NCI-H1930 (cell line): ENCODE measurements around the gene TMEM232.

Experiments used
- DNase-seq, 2 experiments: peaks; one replicate each; lab custom pipeline; 2025; lab: John Stamatoyannopoulos, UW

TMEM232 gene

GRCh38 chr5:110517396-110517795, 209.1 kb downstream of the TMEM232 start:
- DNase-seq = no peak

GRCh38 chr5:110514030-110514429, 212.4 kb downstream of the TMEM232 start:
- DNase-seq = no peak

- no peak for DNase-seq
Observed at GRCh38 chr5:110512266-110512665, 214.2 kb downstream of the TMEM232 start.

- DNase-seq = no peak
Observed at GRCh38 chr5:110510146-110510545, 216.3 kb downstream of the TMEM232 start.

- no peak for DNase-seq
Observed at GRCh38 chr5:110507972-110508371, 218.5 kb downstream of the TMEM232 start.

GRCh38 chr5:110506378-110506777, 220.1 kb downstream of the TMEM232 start:
- no peak for DNase-seq

GRCh38 chr5:110496276-110496675, 230.2 kb downstream of the TMEM232 start:
- DNase-seq = no peak

GRCh38 chr5:110492446-110492845, 234.0 kb downstream of the TMEM232 start:
- DNase-seq = no peak

- no peak for DNase-seq
Observed at GRCh38 chr5:110478895-110479294, 247.6 kb downstream of the TMEM232 start.

GRCh38 chr5:110477911-110478310, 248.6 kb downstream of the TMEM232 start:
- no peak for DNase-seq

GRCh38 chr5:110476164-110476563, 250.3 kb downstream of the TMEM232 start:
- DNase-seq = no peak

GRCh38 chr5:110475529-110475928, 250.9 kb downstream of the TMEM232 start:
- no peak for DNase-seq

GRCh38 chr5:110469486-110469885, 257.0 kb downstream of the TMEM232 start:
- DNase-seq = no peak

- DNase-seq = no peak
Observed at GRCh38 chr5:110463106-110463505, 263.4 kb downstream of the TMEM232 start.

GRCh38 chr5:110460837-110461236, 265.6 kb downstream of the TMEM232 start:
- DNase-seq = no peak

- no peak for DNase-seq
Observed at GRCh38 chr5:110458313-110458712, 268.2 kb downstream of the TMEM232 start.

GRCh38 chr5:110442856-110443255, 283.6 kb downstream of the TMEM232 start:
- DNase-seq = no peak

GRCh38 chr5:110441035-110441434, 285.4 kb downstream of the TMEM232 start:
- DNase-seq = no peak

GRCh38 chr5:110440058-110440457, 286.4 kb downstream of the TMEM232 start:
- DNase-seq = no peak

GRCh38 chr5:110439296-110439695, 287.2 kb downstream of the TMEM232 start:
- no peak for DNase-seq

GRCh38 chr5:110435207-110435606, 291.3 kb downstream of the TMEM232 start:
- DNase-seq = no peak

- DNase-seq = no peak
Observed at GRCh38 chr5:110431603-110432002, 294.9 kb downstream of the TMEM232 start.

GRCh38 chr5:110414360-110414759, 312.1 kb downstream of the TMEM232 start:
- no peak for DNase-seq

GRCh38 chr5:110413856-110414255, 312.6 kb downstream of the TMEM232 start:
- DNase-seq = no peak

GRCh38 chr5:110409571-110409970, 316.9 kb downstream of the TMEM232 start:
- DNase-seq = no peak
